Kidney epithelial cell (primary cell): Measurements from ENCODE around the gene TMEM86B. TPM values are rescaled to one million over a fixed set of nuclear protein-coding genes. Genes with fewer than 3 reads are reported as not detected.

ENCODE experiments used
- DNase-seq: peaks from one replicate; pipeline ENCODE4 v3.0.0-alpha.2; 2010; ENCODE audit warnings: low read depth
- H3K27me3 ChIP-seq: 2 replicates; pipeline ENCODE4 v1.6.0; 2011; ENCODE audit warnings: low read length; ENCODE audit not compliant: control insufficient read depth, insufficient read depth
- H3K36me3 ChIP-seq: 2 replicates; pipeline ENCODE4 v1.5.1; 2011; ENCODE audit warnings: low read length; ENCODE audit not compliant: control insufficient read depth, insufficient read depth
- H3K4me3 ChIP-seq: 2 replicates; pipeline ENCODE4 v1.5.1; 2011; ENCODE audit warnings: low read depth, mild to moderate bottlenecking, control low read depth, low read length
- CTCF ChIP-seq: IDR thresholded peaks from 2 replicates; pipeline ENCODE4 v1.5.1; 2011; ENCODE audit warnings: mild to moderate bottlenecking, moderate library complexity, low read length, control low read depth, inconsistent platforms; ENCODE audit not compliant: insufficient read depth, poor library complexity, severe bottlenecking
- total RNA-seq: library from RNA; depleted of rRNA; stranded (reverse); fragments of >200 nt; gene quantifications from 2 replicates; pipeline ENCODE4 v1.2.3, GENCODE V29; 2015

The TMEM86B gene
- total RNA-seq, 1 donor from 2014 or later: 2.3 TPM

GRCh38 chr19:55255618-55256423 lies 27.3 kb upstream of the TMEM86B start:
- no peaks in the 10 kb centered on the region for H3K36me3 ChIP-seq
- no peak for TF ChIP-seq CTCF
- DNase-seq: no peak
- H3K27me3 ChIP-seq: no peaks in the 10 kb centered on the region
- H3K4me3 ChIP-seq: peak overlapping the region; percentile 10

- no peaks in the 10 kb centered on the region for H3K27me3 ChIP-seq
- no peak for DNase-seq
- no peak for TF ChIP-seq CTCF
- H3K4me3 ChIP-seq: no peak overlapping the region
- H3K36me3 ChIP-seq: no peaks in the 10 kb centered on the region
Observed at GRCh38 chr19:55254625-55254977, 26.0 kb upstream of the TMEM86B start.

- no peak for DNase-seq
- no peaks in the 10 kb centered on the region for H3K36me3 ChIP-seq
- no peaks in the 10 kb centered on the region for H3K27me3 ChIP-seq
- no peak for TF ChIP-seq CTCF
- no peak overlapping the region for H3K4me3 ChIP-seq
Observed at GRCh38 chr19:55253842-55254624, 25.5 kb upstream of the TMEM86B start.

- Histone ChIP-seq H3K36me3 (no peaks in the 10 kb centered on the region), H3K4me3 (no peak overlapping the region), H3K27me3 (no peaks in the 10 kb centered on the region)
- DNase-seq: no peak
- TF ChIP-seq CTCF: no peak
Observed at GRCh38 chr19:55252760-55253663, 24.4 kb upstream of the TMEM86B start.

GRCh38 chr19:55251341-55252081 lies 22.9 kb upstream of the TMEM86B start:
- Histone ChIP-seq H3K36me3 (no peaks in the 10 kb centered on the region), H3K4me3 (no peak overlapping the region), H3K27me3 (no peaks in the 10 kb centered on the region)
- peak; percentile 53 for DNase-seq
- TF ChIP-seq CTCF: no peak
